Adrenal gland (tissue), 5 donors: ENCODE results near the gene CHRM3.

Experiments
- POLR2A ChIP-seq, 2 donors: fragments of 450-650 bp; IDR thresholded peaks; one replicate each; pipeline ENCODE4 v1.6.1; 2017; ENCODE audit warnings: antibody characterized with exemption in 2 of 2, mild to moderate bottlenecking in 2 of 2, moderate library complexity in 1 of 2
- TF ChIP-seq, protein P1 (sequence below), 6 experiments: fragments of 450-650 bp in 4 of 6; fragments of 200-600 bp in 2 of 6; sonication (generic) in 1 of 6; IDR thresholded peaks; 1 replicate in 5 of 6; 2 replicates in 1 of 6; pipeline versions ENCODE4 v1.5.1 to v1.8.0; 2016 to 2021; ENCODE audit warnings: antibody characterized with exemption in 6 of 6, mild to moderate bottlenecking in 2 of 6, moderate library complexity in 1 of 6
- donor health status: DM: no; HTN: no; CAD: no.

DNA sequence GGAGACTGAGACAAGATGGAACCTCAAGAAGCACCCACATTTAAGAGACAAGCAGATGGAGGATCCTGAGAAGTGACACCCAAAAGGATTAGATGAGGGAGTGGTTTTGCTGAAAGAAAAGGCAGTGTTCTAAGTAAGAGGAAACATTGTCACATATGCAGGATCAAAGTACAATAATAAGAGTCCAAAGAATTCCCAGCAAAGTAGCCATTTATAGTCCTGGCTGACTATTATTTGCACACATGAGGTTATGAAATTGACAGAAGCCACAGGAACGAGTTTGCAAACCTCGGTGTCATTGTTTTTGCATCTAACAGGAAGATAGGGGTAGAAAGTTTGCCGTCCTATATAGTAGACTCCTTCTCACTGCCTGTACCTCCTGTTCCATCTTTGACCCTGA, 41.3 kb downstream of the CHRM3 start:
- TF ChIP-seq, protein P1, sequence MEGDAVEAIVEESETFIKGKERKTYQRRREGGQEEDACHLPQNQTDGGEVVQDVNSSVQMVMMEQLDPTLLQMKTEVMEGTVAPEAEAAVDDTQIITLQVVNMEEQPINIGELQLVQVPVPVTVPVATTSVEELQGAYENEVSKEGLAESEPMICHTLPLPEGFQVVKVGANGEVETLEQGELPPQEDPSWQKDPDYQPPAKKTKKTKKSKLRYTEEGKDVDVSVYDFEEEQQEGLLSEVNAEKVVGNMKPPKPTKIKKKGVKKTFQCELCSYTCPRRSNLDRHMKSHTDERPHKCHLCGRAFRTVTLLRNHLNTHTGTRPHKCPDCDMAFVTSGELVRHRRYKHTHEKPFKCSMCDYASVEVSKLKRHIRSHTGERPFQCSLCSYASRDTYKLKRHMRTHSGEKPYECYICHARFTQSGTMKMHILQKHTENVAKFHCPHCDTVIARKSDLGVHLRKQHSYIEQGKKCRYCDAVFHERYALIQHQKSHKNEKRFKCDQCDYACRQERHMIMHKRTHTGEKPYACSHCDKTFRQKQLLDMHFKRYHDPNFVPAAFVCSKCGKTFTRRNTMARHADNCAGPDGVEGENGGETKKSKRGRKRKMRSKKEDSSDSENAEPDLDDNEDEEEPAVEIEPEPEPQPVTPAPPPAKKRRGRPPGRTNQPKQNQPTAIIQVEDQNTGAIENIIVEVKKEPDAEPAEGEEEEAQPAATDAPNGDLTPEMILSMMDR (IDR thresholded peaks at IDR 0.05): no peak
- no peak for TF ChIP-seq POLR2A (IDR thresholded peaks at IDR 0.05)
